ENCODE data around the gene ZNF467.

- TF ChIP-seq POLR2A (IDR thresholded peaks at IDR 0.05) (no peak), CTCF (IDR thresholded peaks at IDR 0.05) (no peak)
Observed at GRCh38 chr7:149722356-149722957, 50.9 kb downstream of the ZNF467 start.

Data from body of pancreas (tissue), 4 donors.